WTC11 (cell line): ENCODE results near the gene RDH16. TPM values are rescaled to one million over a fixed set of nuclear protein-coding genes. Genes with fewer than 3 reads are reported as not detected.
"Not testable (repeated sequence)": the region's sequence is repeated elsewhere in the genome, so short reads cannot be mapped to it uniquely, and the experiment has no call there.

Source experiments
- ATAC-seq: fragments of 200-7000 bp; cut with Tn5 transposase; 2 replicates; pipeline ENCODE4 v1.10.0; 2021; ENCODE audit warnings: mild to moderate bottlenecking, moderate library complexity
- CTCF ChIA-PET: fragments of 300-600 bp; sonication (Branson Sonifier 250); formaldehyde crosslinking; loops from one replicate; lab custom pipeline; 2021; ENCODE audit warnings: antibody characterized with exemption; lab: Charles Lee
- POLR2A ChIA-PET: fragments of 350-600 bp; sonication (Branson Sonifier 250); formaldehyde crosslinking; loops from one replicate; lab custom pipeline; 2021; ENCODE audit warnings: antibody characterized with exemption; lab: Charles Lee
- DNase-seq: peaks from one replicate; pipeline ENCODE4 v3.0.0; 2021; ENCODE audit warnings: low spot score
- H3K27ac Mint-ChIP-seq: 2 replicates; pipeline ENCODE4 v1.8.0; 2021; ENCODE audit warnings: mixed read lengths
- H3K27me3 Mint-ChIP-seq: 2 replicates; pipeline ENCODE4 v1.8.0; 2021; ENCODE audit warnings: low read depth, mild to moderate bottlenecking, moderate library complexity, mixed read lengths
- H3K36me3 Mint-ChIP-seq: 2 replicates; pipeline ENCODE4 v1.8.0; 2021; ENCODE audit warnings: mixed read lengths
- H3K4me1 Mint-ChIP-seq: 2 replicates; pipeline ENCODE4 v1.8.0; 2022; ENCODE audit warnings: mixed read lengths
- H3K4me3 Mint-ChIP-seq: 2 replicates; pipeline ENCODE4 v1.8.0; 2021; ENCODE audit warnings: mild to moderate bottlenecking, moderate library complexity, mixed read lengths
- H3K9me3 Mint-ChIP-seq: 2 replicates; pipeline ENCODE4 v1.8.0; 2021; ENCODE audit warnings: mixed read lengths
- CREM ChIP-seq: sonication (generic); formaldehyde crosslinking; IDR thresholded peaks from 2 replicates; pipeline ENCODE4 v1.8.1; 2022; ENCODE audit warnings: mild to moderate bottlenecking, missing genetic modification reagents, moderate library complexity
- MYBL2 ChIP-seq: sonication (generic); formaldehyde crosslinking; IDR thresholded peaks from 2 replicates; pipeline ENCODE4 v1.8.1; 2023; ENCODE audit warnings: mild to moderate bottlenecking, moderate library complexity, missing genetic modification reagents
- NFYB ChIP-seq: sonication (generic); formaldehyde crosslinking; conservative IDR thresholded peaks from 2 replicates; pipeline ENCODE4 v1.8.0; 2022; ENCODE audit warnings: low read depth, missing genetic modification reagents
- NR1H2 ChIP-seq: sonication (generic); formaldehyde crosslinking; IDR thresholded peaks from 2 replicates; pipeline ENCODE4 v1.9.0; 2021; ENCODE audit warnings: mild to moderate bottlenecking, moderate library complexity, missing genetic modification reagents
- OVOL2 ChIP-seq: fragments of 250-450 bp; sonication (Bioruptor Pico); IDR thresholded peaks from 2 replicates; pipeline ENCODE4 v1.9.0; 2021; ENCODE audit warnings: mild to moderate bottlenecking, borderline replicate concordance
- SOX15 ChIP-seq: fragments of 250-450 bp; sonication (Bioruptor Pico); IDR thresholded peaks from 2 replicates; pipeline ENCODE4 v1.9.0; 2021; ENCODE audit warnings: mild to moderate bottlenecking
- ZNF219 ChIP-seq: sonication (generic); formaldehyde crosslinking; IDR thresholded peaks from 2 replicates; pipeline ENCODE4 v1.8.0; 2023; ENCODE audit warnings: missing genetic modification reagents, mild to moderate bottlenecking, borderline replicate concordance
- ZNF263 ChIP-seq: sonication (generic); formaldehyde crosslinking; IDR thresholded peaks from 2 replicates; pipeline ENCODE4 v1.8.1; 2022; ENCODE audit warnings: low read depth, mild to moderate bottlenecking, moderate library complexity, missing genetic modification reagents
- ZNF317 ChIP-seq: sonication (generic); formaldehyde crosslinking; IDR thresholded peaks from 2 replicates; pipeline ENCODE4 v1.8.1; 2023; ENCODE audit warnings: low read depth, mild to moderate bottlenecking, moderate library complexity, missing genetic modification reagents, borderline replicate concordance
- total RNA-seq: library from RNA; stranded (reverse); gene quantifications from 3 replicates; pipeline ENCODE4 v1.2.3, GENCODE V29; 2021
- TF ChIP-seq, protein P1 (sequence below): sonication (generic); formaldehyde crosslinking; IDR thresholded peaks from 2 replicates; pipeline ENCODE4 v1.8.1; 2022; ENCODE audit warnings: missing genetic modification reagents, borderline replicate concordance
- TF ChIP-seq, protein P2 (sequence below): fragments of 250-450 bp; sonication (Bioruptor Pico); IDR thresholded peaks from 2 replicates; pipeline ENCODE4 v1.9.0; 2021; ENCODE audit warnings: mild to moderate bottlenecking
- TF ChIP-seq, protein P3 (sequence below): sonication (generic); formaldehyde crosslinking; IDR thresholded peaks from 2 replicates; pipeline ENCODE4 v1.8.1; 2022; ENCODE audit warnings: low read depth, missing genetic modification reagents, borderline replicate concordance
- TF ChIP-seq, protein P4 (sequence below): fragments of 250-450 bp; sonication (Bioruptor Pico); conservative IDR thresholded peaks from 2 replicates; pipeline ENCODE4 v1.9.0; 2021; ENCODE audit warnings: mild to moderate bottlenecking
- TF ChIP-seq, protein P5 (sequence below): sonication (generic); formaldehyde crosslinking; IDR thresholded peaks from 2 replicates; pipeline ENCODE4 v1.8.1; 2023; ENCODE audit warnings: mild to moderate bottlenecking, missing genetic modification reagents
- TF ChIP-seq, protein P6 (sequence below): sonication (generic); formaldehyde crosslinking; IDR thresholded peaks from 2 replicates; pipeline ENCODE4 v1.8.0; 2022; ENCODE audit warnings: missing genetic modification reagents
- TF ChIP-seq, protein P7 (sequence below): sonication (generic); formaldehyde crosslinking; IDR thresholded peaks from 2 replicates; pipeline ENCODE4 v1.8.0; 2023; ENCODE audit warnings: missing genetic modification reagents

The RDH16 gene
- total RNA-seq, 1 experiment from 2014 or later: 1.0 TPM

DNA sequence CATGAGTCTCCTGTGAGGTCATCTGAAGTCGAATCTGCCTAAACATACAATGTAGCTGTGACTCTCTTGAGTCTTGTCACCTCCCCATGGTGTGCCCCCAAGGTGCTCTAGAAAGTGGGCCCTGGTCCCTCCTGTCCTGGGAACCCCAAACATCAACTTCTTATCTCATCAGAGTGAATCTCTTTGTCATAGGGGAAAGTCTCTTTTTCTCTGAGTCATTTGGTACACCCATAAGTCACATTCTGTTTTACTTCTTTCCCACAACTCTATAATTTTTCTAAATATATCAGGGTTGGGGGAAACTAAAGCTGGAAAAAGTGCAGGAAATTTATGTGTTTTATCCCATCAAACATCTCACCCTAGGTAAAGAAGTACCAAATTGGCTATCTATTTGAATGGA is 36.1 kb downstream of the RDH16 start (continued):
- TF ChIP-seq, protein P1, sequence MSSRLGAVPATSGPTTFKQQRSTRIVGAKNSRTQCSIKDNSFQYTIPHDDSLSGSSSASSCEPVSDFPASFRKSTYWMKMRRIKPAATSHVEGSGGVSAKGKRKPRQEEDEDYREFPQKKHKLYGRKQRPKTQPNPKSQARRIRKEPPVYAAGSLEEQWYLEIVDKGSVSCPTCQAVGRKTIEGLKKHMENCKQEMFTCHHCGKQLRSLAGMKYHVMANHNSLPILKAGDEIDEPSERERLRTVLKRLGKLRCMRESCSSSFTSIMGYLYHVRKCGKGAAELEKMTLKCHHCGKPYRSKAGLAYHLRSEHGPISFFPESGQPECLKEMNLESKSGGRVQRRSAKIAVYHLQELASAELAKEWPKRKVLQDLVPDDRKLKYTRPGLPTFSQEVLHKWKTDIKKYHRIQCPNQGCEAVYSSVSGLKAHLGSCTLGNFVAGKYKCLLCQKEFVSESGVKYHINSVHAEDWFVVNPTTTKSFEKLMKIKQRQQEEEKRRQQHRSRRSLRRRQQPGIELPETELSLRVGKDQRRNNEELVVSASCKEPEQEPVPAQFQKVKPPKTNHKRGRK: no peak
- no peak for TF ChIP-seq CREM (CRISPR knock-in tag)
- no peak for TF ChIP-seq OVOL2
- no peak for TF ChIP-seq SOX15
- no peak for TF ChIP-seq ZNF263 (CRISPR knock-in tag)
- TF ChIP-seq, protein P2, sequence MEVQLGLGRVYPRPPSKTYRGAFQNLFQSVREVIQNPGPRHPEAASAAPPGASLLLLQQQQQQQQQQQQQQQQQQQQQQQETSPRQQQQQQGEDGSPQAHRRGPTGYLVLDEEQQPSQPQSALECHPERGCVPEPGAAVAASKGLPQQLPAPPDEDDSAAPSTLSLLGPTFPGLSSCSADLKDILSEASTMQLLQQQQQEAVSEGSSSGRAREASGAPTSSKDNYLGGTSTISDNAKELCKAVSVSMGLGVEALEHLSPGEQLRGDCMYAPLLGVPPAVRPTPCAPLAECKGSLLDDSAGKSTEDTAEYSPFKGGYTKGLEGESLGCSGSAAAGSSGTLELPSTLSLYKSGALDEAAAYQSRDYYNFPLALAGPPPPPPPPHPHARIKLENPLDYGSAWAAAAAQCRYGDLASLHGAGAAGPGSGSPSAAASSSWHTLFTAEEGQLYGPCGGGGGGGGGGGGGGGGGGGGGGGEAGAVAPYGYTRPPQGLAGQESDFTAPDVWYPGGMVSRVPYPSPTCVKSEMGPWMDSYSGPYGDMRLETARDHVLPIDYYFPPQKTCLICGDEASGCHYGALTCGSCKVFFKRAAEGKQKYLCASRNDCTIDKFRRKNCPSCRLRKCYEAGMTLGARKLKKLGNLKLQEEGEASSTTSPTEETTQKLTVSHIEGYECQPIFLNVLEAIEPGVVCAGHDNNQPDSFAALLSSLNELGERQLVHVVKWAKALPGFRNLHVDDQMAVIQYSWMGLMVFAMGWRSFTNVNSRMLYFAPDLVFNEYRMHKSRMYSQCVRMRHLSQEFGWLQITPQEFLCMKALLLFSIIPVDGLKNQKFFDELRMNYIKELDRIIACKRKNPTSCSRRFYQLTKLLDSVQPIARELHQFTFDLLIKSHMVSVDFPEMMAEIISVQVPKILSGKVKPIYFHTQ (CRISPR knock-in tag): no peak
- TF ChIP-seq ZNF219 (CRISPR knock-in tag): no peak
- TF ChIP-seq, all 79 proteins: peak for 0

DNA sequence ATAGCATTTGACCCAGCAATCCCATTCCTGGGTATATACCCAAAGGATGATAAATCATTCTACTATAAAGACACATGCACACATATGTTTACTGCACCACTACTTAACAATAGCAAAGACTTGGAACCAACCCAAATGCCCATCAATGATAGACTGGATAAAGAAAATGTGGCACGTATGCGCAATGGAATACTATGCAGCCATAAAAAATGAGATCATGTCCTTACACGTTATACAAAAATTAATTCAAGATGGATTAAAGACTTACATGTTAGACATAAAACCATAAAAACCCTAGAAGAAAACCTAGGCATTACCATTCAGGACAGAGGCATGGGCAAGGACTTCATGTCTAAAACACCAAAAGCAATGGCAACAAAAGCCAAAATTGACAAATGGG is 39.3 kb downstream of the RDH16 start:
- DNase-seq, H3K27ac Mint-ChIP-seq, ATAC-seq, H3K4me1 Mint-ChIP-seq, H3K36me3 Mint-ChIP-seq, H3K4me3 Mint-ChIP-seq, POLR2A ChIA-PET, H3K27me3 Mint-ChIP-seq, CTCF ChIA-PET: not testable (repeated sequence)
- H3K9me3 Mint-ChIP-seq: peaks cover 17% of the 10 kb centered on the region

DNA sequence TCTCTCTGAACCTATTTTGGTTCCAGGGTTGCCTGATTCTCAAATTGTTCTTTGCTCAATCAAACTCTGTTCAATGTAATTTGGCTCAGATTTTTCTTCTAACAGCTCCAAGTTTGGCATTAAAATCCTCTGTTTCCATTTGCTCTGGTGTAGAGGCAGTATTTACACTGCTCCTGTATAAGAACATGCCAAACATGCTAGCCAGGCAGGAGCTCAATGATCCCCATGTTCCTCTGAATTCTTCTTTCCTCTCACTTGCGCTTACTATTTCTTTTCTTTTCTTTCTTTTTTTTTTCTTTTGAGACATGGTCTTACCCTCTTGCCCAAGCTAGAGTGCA is 40.4 kb downstream of the RDH16 start:
- Mint-ChIP-seq H3K4me1 (no peaks in the 10 kb centered on the region), H3K9me3 (peaks cover 20% of the 10 kb centered on the region), H3K27me3 (peaks cover 7% of the 10 kb centered on the region), H3K36me3 (no peaks in the 10 kb centered on the region), H3K27ac (no peak overlapping the region), H3K4me3 (no peak overlapping the region)
- POLR2A ChIA-PET: no interaction called here
- TF ChIP-seq MYBL2 (CRISPR knock-in tag) (no peak), ZNF317 (CRISPR knock-in tag) (no peak), NR1H2 (CRISPR knock-in tag) (no peak), OVOL2 (no peak), CREM (CRISPR knock-in tag) (no peak), NFYB (CRISPR knock-in tag) (no peak)
- TF ChIP-seq, protein P3, sequence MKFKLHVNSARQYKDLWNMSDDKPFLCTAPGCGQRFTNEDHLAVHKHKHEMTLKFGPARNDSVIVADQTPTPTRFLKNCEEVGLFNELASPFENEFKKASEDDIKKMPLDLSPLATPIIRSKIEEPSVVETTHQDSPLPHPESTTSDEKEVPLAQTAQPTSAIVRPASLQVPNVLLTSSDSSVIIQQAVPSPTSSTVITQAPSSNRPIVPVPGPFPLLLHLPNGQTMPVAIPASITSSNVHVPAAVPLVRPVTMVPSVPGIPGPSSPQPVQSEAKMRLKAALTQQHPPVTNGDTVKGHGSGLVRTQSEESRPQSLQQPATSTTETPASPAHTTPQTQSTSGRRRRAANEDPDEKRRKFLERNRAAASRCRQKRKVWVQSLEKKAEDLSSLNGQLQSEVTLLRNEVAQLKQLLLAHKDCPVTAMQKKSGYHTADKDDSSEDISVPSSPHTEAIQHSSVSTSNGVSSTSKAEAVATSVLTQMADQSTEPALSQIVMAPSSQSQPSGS (CRISPR knock-in tag): no peak
- TF ChIP-seq, protein P4, sequence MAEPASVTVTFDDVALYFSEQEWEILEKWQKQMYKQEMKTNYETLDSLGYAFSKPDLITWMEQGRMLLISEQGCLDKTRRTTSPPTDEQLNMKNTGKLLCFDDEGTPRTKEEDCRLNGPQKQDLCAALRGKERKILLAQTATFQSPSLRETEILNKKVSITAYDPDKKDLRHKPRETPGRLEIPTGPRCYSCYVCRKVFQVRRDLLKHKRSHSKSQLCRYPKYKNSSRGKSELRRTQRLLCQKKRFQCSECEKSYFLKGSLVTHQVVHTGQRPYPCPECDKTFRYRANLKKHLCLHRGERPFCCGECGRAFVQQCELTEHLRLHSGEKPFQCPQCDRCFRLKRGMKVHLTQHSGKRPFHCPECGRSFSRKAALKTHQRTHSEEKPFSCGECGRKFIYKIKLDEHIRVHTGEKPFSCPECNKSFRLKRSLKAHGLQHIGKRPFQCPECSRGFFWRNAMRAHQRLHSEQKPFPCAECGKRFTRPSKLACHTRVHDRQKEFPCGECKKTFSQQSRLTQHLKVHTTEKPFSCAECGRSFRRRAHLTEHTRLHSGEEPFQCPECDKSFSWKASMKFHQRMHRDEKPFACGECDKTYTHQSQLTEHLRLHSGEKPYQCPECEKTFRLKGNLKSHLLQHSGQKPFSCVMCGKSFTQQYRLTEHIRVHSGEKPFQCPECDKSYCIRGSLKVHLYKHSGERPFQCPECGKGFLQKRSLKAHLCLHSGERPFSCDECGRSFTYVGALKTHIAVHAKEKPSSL (CRISPR knock-in tag): no peak
- TF ChIP-seq, protein P5, sequence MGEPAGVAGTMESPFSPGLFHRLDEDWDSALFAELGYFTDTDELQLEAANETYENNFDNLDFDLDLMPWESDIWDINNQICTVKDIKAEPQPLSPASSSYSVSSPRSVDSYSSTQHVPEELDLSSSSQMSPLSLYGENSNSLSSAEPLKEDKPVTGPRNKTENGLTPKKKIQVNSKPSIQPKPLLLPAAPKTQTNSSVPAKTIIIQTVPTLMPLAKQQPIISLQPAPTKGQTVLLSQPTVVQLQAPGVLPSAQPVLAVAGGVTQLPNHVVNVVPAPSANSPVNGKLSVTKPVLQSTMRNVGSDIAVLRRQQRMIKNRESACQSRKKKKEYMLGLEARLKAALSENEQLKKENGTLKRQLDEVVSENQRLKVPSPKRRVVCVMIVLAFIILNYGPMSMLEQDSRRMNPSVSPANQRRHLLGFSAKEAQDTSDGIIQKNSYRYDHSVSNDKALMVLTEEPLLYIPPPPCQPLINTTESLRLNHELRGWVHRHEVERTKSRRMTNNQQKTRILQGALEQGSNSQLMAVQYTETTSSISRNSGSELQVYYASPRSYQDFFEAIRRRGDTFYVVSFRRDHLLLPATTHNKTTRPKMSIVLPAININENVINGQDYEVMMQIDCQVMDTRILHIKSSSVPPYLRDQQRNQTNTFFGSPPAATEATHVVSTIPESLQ (CRISPR knock-in tag): no peak
- TF ChIP-seq, protein P6, sequence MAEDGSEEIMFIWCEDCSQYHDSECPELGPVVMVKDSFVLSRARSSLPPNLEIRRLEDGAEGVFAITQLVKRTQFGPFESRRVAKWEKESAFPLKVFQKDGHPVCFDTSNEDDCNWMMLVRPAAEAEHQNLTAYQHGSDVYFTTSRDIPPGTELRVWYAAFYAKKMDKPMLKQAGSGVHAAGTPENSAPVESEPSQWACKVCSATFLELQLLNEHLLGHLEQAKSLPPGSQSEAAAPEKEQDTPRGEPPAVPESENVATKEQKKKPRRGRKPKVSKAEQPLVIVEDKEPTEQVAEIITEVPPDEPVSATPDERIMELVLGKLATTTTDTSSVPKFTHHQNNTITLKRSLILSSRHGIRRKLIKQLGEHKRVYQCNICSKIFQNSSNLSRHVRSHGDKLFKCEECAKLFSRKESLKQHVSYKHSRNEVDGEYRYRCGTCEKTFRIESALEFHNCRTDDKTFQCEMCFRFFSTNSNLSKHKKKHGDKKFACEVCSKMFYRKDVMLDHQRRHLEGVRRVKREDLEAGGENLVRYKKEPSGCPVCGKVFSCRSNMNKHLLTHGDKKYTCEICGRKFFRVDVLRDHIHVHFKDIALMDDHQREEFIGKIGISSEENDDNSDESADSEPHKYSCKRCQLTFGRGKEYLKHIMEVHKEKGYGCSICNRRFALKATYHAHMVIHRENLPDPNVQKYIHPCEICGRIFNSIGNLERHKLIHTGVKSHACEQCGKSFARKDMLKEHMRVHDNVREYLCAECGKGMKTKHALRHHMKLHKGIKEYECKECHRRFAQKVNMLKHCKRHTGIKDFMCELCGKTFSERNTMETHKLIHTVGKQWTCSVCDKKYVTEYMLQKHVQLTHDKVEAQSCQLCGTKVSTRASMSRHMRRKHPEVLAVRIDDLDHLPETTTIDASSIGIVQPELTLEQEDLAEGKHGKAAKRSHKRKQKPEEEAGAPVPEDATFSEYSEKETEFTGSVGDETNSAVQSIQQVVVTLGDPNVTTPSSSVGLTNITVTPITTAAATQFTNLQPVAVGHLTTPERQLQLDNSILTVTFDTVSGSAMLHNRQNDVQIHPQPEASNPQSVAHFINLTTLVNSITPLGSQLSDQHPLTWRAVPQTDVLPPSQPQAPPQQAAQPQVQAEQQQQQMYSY: no peak
- TF ChIP-seq, protein P7, sequence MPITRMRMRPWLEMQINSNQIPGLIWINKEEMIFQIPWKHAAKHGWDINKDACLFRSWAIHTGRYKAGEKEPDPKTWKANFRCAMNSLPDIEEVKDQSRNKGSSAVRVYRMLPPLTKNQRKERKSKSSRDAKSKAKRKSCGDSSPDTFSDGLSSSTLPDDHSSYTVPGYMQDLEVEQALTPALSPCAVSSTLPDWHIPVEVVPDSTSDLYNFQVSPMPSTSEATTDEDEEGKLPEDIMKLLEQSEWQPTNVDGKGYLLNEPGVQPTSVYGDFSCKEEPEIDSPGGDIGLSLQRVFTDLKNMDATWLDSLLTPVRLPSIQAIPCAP (CRISPR knock-in tag): no peak
- CTCF ChIA-PET: interaction anchor here (0.7 kb wide), 1 partner anchor 99 kb away, joined by 3 read pairs; no protein-coding TSS in a partner anchor
- ATAC-seq: no peak
- DNase-seq: no peak
